ENCODE data around the gene KIZ.

Gene KIZ, protein sequence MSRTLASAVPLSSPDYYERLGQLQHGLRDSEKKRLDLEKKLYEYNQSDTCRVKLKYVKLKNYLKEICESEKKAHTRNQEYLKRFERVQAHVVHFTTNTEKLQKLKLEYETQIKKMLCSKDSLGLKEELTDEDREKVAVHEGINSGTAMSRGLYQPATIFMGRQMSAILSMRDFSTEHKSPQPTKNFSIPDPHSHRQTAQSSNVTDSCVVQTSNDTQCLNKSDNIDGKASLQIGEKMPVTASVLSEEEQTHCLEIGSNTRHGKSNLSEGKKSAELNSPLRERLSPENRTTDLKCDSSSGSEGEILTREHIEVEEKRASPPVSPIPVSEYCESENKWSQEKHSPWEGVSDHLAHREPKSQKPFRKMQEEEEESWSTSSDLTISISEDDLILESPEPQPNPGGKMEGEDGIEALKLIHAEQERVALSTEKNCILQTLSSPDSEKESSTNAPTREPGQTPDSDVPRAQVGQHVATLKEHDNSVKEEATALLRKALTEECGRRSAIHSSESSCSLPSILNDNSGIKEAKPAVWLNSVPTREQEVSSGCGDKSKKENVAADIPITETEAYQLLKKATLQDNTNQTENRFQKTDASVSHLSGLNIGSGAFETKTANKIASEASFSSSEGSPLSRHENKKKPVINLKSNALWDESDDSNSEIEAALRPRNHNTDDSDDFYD

DNA sequence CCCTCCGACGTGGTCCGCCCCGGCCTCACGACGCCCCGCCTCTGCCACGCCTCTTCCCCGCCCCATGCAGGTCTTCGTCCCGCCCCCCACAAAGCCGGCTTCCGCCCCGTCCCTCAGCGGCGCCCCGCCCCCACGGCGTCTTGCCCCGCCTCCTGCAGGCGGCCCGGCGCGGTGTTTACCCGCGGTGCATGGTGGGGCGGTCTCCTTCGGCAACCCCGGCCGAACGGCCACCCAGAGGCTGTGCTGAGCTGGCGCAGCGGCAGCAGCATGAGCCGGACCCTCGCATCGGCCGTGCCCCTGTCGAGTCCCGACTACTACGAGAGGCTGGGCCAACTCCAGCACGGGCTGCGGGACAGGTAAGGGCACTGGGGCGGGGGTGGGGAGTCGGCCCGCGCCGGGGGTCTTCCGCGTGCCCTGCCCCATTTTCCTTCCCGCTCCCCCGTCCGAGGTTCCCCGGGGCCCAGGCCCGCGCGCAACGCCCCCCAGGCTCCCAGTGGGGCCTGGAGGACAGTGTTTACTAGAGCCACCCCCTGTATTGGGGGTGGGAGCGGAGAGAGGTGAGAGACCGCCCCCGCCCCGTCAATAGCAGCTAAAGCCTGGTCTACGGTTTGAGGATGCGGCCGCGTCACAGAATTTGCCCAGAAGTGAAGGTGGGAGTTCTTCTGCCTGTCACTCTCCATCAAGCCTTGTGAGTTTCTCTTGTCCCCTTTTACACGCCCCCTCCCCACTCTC lies at the start of gene KIZ:
Gene KIZ, plus strand, starts transcription at position 234 of the 732 bp plus-strand sequence. Its CDS starts 34 bp downstream, at position 268.
- DNase-seq, result peak; percentile 98

DNA sequence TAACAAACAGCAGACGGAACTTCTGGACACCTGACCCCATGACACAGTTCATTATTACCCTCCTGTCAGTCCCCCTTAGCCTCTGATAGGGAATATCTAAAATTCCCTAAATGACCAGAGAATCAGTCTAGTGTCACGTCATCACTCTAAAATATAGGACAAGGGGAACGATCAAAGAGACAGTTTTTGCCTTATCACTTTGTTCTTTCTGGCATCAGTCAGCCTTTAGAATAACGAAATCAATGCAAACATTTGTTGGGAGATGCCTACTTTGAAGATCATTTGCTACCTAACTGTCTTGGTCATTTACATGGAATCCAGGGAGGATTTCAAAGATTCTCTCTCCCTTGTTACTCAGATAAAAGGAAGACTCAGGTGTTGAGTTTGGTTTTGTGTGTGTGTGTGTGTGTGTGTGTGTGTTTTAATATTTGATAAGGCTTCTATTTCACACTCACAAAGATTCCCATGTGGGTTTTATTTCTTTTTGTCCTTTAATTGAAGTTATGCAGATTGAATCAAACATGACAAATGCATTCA lies 48.0 kb upstream of the KIZ start:
- no peak for DNase-seq

DNA sequence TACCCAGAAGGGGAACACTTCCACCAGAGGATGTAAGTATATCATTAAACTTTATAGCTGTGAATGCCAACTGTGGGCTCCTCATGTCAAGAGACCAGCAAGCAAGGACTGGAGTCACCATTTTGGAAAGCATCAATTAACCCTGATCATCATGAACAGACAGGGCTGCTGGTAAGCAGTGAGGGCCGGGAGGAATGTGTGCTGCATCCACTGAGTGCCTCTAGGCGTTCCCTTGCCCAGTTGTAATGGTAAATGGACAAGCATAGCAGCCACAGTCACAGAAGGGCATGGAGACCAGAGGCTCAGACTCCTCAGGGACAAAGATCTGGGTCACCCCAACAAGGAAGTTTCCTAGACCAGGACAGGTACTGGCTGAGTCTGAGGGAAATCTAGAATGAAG lies 43.3 kb upstream of the KIZ start:
- no peak for DNase-seq

DNA sequence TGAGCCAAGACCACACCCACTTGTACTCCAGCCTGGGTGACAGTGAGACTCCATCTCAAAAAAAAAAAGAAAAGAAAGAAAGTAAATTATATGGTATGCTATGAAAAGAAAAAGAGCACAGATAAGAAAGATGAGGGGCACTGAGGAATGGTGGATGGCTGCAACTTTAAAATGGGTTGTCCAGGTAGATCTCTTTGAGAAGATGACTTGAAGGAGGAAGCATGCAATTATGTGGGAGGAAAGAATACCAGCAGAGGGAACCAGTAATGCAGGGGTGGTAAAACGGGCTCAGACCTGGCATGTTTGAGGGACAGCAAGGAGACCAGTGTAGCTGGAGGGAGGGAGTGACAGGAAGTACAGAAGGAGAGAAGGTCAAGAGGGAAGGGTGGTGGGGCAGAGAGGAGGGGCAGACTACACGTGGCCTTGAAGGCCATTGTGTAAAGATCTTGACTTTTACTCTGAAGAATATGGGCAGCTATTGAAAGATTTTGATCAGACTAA lies 42.0 kb upstream of the KIZ start:
- DNase-seq, result peak; percentile 7

DNA sequence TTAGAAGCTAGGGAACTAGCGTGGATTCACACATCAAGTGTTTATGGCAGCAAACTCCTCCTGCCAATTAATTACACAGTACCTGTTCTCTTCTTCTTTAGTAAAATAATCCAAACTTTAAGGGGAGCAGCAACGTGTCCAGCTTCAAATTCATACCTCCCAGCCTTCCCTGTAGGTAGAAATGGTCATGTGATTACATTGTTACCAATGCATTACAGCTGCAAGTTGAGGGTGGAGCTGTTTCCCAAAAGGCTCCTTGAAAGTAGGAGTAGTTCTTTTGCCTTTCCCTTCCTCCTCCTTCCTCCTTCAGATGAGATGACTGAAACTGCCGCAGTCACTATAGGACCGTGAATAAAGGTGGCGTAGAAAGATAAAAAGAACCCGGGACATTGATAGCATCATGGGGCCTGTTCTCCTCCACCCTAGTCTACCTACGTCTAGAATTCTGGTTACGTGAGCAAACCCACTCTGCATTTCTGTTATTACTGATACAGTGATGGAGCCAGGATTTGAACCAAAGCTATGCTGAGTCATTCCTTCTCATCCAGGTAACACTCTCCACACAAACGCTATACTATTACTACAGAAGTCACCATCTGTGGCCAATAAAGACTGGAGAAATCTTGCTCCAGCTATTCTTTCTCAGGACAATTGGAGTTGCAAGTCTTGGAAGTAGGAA lies 37.9 kb upstream of the KIZ start:
- DNase-seq, result no peak

DNA sequence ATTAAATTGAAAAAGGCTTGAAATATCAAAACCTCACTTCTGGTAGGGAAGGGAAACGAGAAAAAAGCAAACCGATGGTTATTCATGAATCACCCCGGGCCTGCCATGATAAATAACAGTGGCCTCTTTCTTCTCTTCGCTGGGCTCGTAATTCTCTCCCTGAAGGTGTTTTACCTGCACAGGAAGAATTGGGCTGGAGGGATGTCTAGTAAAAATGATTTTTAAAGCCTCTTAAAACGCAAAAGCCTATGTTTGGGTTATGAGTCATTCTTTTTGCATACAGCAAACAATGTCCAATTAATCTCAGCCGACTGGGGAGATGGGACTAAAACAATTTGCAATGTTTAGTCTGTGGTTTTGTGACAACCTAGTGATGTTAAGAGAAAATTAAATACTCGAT lies 36.5 kb upstream of the KIZ start:
- DNase-seq, result peak; percentile 48

DNA sequence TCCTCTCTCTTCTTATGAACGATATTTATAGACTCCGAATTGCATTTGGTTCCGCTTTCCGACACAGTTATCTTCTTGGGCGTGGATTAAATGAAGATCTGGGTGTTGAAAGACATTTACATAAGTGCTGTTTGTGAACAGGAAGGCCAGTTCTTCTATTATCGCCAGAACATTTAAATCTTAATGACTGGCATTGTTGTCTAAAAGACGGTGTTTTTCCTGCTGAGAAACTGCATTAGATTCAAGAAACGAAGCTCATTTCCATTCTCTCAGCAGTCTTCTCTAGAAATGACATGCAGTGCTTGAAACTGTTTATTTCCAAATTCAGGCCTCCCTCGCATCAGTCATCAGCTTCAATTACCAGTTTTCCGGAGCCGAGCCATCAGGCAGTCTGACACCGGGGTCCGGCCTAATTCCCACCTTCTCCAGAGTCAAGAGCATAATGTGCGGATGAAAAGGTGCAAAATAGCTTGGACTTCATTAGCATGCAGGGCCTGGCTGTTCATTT lies 35.7 kb upstream of the KIZ start:
- DNase-seq, result peak; percentile 41

DNA sequence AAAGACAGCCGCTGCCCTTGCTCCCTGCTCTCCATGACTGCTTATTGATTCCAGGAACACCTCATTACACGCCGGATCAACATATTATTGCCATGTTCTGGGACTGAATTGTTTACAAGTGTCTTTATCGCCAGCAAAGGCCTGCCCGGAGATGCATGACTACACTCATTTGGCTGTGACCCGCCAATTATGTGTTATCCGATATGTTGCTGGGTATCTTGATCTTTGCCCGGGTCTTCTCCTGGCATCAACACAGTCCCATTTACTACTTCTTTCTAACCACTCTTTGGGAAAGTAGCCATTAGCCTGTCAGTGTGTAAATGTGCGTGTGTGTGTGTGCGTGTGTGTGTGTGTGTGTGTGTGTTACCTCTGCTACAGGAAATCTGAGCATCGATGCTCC lies 35.2 kb upstream of the KIZ start:
- DNase-seq, result peak; percentile 30

DNA sequence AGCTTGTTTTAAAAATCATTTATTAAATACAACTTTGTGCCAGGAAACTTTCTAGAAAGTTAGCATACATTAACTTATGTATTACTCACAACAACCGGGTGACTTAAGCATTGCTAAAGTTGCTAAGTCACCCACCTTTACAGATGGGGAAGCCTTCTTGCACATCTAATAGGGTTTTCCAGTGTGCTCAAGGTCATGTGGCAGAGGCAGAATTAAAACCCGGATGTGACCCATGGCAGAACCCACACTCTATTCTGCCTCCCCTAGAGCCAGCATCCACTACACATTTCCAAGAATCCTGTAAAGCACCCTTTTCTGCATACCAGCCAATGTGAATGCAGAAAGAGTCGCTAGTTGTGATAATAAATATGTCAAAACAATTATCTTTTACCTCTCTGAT lies 33.1 kb upstream of the KIZ start:
- no peak for DNase-seq

DNA sequence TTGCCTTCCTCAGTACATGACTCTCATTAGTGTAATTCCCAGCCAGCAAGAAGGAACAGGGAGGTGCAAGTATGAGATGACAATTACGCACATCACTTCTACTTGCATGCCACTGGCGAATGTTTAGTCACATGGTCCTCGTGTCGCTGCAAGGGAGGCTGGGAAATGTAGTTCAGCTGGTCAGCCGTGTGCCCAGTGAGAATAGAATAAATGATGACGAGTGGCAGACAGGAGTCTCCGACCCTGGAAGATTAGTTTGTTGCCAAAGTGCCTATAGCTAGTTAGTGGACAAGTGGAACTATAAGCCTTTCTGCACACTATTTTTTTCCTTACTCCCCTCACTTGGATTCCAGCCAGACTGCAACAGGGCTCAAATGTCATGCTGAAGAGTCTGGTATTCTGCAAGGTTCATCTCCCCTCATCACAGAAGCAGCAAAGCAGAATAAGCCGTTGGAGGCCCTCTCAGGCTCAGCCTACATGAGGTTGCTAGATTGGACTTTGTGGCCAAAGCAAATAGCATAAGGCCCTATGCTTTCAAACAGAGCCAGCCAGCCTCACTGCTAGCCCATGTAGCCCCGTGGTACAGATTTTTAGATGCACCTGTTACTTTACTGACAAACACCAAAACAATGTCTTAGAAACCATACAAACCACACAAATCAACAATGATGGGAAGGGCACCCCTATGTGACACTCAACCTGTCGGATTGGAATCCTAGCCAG lies 29.4 kb upstream of the KIZ start:
- peak; percentile 11 for DNase-seq

DNA sequence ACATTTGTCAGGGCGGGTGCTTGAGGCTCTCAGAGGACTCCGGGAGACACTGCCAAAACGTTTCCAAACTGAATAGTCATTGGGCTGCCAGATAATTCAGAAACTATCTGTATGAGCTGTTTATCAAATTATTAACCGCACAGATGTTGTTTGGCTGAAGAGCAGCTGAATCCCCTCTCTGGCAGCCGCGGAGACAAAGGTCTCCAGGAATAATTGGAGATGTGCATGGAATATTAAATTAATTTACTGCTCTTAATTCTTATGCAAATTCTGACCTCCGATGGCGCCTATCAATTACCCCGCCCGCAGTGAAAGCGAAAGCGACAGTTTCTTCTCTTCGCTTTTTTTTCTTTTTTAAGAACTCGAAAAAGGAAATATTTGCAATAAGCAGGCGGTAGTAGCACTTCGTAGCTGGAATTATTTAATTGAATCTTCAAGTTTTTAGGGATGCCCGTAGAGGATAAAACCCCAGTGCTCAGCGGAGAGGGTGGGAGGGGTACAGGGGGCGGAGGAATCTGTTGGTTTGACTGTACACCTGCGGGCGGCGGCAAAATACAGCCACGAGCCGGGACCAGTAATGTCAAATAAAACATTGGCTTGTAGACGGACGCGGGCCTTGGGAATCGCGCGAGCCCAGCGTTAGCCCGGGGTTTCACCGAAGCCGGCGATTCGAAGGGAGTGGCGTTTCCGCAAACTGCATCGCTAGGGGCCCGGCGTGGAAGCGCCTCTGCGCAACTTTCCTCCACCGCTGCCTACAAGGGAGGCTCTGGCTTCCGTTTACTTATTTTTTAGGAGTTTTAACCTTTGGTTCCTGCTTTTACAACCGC lies 25.9 kb upstream of the KIZ start:
- DNase-seq, result peak; percentile 81

DNA sequence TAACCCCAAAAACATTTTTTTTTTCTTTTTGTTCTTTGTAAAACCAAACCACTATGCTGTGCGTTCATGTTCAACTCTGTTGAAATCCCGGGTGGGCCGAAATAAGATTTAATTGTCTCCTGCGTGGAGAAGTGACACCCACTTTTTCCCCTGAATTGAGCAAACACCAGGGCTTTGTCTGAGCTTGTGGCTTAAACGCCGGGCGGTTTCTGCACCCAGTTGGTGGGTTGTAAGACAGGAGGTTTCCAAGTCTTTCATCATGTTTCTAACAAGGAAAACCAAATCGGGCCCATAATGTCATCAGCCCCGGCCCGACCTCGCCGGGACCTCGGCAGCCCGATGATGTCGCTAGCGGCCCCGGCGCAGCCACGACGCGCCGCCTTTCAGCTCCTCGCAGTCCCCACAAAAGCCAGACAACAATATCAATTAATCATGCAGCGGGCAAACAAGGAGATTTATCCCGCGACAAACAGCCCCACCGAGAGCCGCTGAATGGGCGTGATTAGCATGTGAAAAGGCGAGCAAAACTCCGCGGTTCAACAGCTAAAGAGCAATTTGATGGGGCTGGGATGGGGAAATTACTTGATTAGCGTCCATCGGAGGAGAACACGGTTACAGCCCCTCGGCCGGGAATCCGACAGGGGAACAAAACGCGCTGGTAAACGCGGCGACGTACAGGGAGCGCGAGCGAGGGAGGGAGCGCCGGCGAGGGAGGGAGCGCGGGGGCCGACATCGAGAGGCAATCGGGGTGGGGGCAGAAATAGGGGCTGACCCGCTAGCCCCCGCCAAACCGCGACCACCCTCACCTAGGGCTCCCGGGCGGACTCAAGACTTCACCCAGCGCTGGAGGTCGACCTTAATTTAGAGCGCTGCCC lies 25.1 kb upstream of the KIZ start:
- peak; percentile 79 for DNase-seq

DNA sequence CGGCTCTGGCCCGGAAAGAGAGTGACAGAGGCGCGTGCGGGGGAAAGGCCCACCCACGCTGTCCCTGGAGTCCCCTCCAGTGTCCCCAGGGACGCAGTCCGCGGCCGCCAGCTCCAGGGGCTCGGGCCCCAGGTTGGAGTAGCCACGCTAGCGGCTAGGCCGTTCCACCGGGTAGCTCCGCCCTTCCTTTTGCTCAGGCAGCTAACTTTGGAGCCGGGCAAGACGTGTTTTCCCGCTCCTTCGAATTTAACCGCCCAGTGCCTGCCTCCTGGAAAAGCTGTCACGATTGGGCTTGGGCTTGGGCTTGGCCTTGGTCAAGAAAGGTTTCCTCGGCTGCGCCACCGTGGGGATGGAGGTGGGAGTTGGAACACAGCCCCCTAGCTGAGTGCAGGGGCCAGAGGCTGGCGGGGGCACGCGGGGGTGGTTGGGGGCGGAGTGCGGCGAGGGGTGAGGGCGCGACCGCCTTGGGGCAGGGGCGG lies 24.4 kb upstream of the KIZ start:
- DNase-seq, result peak; percentile 47

DNA sequence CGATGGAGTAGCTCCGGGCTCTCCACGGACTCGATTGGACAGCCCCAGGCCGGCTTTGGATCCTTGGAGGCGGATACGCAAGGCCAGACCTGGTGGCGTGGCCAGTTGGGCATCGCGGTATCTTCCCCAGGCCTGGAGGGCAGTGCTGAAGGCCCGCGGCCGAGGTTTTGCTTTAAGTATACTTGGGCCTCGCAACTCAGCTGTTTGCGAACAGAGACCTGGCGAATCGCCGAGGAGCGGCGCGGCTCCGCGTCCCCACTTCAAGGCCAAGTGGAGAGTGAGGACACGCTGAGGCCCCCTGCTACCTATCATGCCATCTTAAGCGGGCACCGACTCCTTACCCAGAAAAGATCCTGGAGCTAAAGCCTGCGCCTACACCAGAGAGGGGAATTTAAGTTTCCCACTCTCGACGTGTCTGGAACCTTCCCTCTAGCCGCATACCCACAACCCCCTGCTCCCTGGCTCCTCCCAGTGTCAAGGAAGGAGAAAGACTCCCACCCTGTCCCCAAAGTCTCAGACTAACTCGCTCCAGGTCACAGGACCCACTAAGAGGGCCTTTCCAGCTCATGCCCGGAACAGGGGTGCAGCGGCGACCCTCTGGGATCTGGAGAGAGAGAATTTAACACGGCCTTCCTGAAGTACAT lies 23.8 kb upstream of the KIZ start:
- peak; percentile 23 for DNase-seq

DNA sequence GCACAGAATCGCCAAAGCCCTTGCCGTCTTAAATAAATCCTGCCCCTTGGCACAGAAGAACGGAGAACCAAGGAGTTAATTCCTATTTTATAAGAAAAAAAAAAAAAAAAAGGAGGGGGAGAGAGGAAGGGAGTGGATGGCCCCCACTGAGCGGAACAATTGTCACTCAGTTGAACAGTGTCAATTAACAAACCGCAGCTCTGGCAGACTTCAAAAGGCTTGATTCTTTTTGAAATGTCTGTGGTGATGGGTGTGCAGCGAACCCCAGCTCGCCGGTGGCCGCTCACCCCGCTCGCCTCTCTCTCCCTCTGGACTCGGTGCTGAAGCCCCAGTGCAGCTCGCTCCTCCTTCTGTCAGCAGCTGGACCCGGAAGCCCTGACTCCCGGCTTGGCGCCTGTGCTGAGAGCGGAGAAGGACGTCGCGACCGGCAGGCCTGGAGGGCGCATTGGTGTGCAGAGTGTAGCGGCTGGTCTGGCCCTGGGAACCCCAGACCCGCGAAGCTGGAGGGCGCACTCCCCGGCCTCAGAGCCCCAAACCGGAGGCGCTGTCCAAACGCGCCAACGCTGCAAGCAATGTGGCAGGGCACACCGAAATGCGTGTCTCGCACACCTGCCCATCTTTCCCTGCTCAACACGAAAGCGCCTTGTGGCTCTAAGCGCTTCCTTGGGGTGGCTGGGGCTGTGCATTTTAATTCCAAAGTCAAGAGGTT lies 23.1 kb upstream of the KIZ start:
- DNase-seq, result peak; percentile 74

DNA sequence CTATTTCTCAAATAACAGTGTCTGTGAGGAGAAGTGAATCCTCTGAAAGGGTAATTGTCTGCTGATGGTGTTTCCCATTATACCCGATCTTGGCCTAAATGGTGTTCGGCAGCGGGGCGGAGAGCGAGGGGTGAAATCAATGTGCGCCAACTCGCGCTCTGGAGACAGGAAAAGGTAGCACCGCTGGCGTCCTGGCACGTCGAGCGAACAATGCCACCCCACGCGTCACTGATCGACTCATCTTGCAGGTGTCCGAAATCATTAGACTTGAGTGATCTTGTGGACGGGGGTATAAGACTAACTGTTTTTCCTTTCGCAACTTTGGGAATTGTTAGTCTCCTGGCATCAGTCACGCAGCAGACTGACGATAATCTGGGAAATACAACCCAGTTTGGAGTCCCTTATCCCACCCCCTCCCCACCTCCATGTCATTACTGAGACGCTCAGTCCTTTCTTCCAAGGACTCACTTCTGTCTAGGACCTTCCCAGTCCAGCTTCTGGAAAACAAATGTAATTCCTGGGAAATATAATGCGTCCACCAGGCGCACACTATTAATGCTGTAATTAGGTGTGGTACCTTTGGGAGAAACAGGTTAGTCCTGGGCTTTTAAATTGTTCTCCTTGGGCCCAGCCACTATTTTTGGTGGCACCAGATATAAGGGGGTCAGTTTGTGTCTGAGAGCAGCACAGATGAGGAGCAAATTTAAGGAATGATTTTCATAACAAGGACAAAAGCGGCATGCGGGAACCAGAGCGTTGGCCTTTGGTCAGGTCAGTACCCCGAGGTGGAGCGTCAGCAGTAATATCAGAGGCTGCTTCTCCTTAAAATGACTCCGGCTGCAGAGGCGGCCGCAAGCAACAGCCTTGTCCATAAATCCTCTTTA lies 22.1 kb upstream of the KIZ start:
- DNase-seq, result no peak

DNA sequence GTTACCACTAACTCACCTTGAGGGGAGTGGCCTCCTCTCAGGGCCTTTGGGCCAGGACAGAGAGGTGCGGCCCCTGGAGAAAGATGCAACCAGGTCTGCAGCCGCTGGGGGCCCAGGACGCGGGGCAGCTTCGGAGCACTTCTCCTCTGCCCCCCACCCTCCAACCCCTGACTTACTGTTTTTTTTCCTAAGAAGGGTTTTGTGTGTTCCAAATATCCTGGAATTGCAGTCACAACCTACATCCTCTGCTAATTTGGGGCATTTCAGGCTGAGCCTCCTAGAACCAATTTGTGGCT lies 21.5 kb upstream of the KIZ start:
- DNase-seq, result no peak

DNA sequence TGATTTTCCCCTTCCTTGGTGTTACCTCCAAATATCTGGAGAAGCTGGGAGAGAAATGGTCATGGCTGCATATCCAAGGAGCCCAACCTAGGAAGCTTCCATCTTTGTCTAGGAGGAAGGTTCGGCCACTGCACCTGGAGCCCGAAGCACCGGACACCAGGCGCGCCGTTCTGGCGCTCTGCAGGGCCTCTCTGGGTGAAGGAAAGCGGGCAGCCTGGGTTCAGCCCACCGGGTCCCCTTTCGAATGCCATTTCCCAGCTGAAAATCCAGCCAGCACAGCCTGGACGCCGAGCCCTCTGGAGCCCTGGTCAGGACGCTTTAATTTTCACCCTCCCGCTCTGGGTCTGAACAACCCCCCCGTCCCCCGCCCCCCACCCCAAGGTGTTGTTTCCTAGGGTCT lies 21.0 kb upstream of the KIZ start:
- no peak for DNase-seq

Data from NCI-H69 (cell line).